Vagina (tissue), 2 donors: ENCODE measurements around the gene SLFNL1. TPM values are rescaled to one million over a fixed set of nuclear protein-coding genes. Genes with fewer than 3 reads are reported as not detected.

Experiments used
- DNase-seq, 2 donors: peaks; one replicate each; pipeline ENCODE4 v3.0.0-alpha.2; 2017; ENCODE audit errors: extremely low spot score in 2 of 2
- H3K27ac ChIP-seq: fragments of 200-600 bp; sonication (generic); one replicate; pipeline ENCODE4 v1.5.1; 2019
- H3K27me3 ChIP-seq: fragments of 200-600 bp; sonication (generic); one replicate; pipeline ENCODE4 v1.5.1; 2019
- H3K36me3 ChIP-seq, 2 donors: fragments of 200-600 bp; sonication (generic); one replicate each; pipeline ENCODE4 v1.5.1; 2017 to 2019
- H3K4me1 ChIP-seq: fragments of 200-600 bp; sonication (generic); one replicate; pipeline ENCODE4 v1.5.1; 2019
- H3K4me3 ChIP-seq, 2 donors: fragments of 200-600 bp; sonication (generic); 1 replicate in 1 of 2; 2 replicates in 1 of 2; pipeline ENCODE4 v1.5.1; 2016 to 2019
- H3K9me3 ChIP-seq: fragments of 200-600 bp; sonication (generic); one replicate; pipeline ENCODE4 v1.5.1; 2019
- POLR2A ChIP-seq, 2 donors: fragments of 450-650 bp; IDR thresholded peaks; one replicate each; pipeline ENCODE4 v1.6.1; 2017; ENCODE audit warnings: antibody characterized with exemption in 2 of 2, mild to moderate bottlenecking in 2 of 2, moderate library complexity in 2 of 2
- POLR2AphosphoS5 ChIP-seq, 2 donors: sonication (generic); formaldehyde crosslinking; IDR thresholded peaks; one replicate each; pipeline ENCODE4 v1.9.0; 2017; ENCODE audit warnings: antibody characterized with exemption in 2 of 2, mild to moderate bottlenecking in 2 of 2, low read depth in 1 of 2; ENCODE audit not compliant: insufficient read depth in 1 of 2
- intact Hi-C: fragments of 100-400 bp; cut with DNase I; formaldehyde crosslinking; loops from one replicate; pipeline ENCODE4 v1.15.1; 2023
- total RNA-seq: library from RNA; depleted of rRNA; stranded (reverse); fragments of >200 nt; gene quantifications from one replicate; pipeline ENCODE4 v1.2.3, GENCODE V29; 2016
- TF ChIP-seq, protein P1 (sequence below), 3 experiments: fragments of 450-650 bp in 2 of 3; fragments of 200-600 bp in 1 of 3; sonication (generic) in 1 of 3; IDR thresholded peaks; one replicate each; pipeline ENCODE4 v1.5.1; 2017 to 2019; ENCODE audit warnings: antibody characterized with exemption in 3 of 3, mild to moderate bottlenecking in 2 of 3, moderate library complexity in 2 of 3

The SLFNL1 gene
- total RNA-seq, 1 donor from 2014 or later: 1.2 TPM

DNA sequence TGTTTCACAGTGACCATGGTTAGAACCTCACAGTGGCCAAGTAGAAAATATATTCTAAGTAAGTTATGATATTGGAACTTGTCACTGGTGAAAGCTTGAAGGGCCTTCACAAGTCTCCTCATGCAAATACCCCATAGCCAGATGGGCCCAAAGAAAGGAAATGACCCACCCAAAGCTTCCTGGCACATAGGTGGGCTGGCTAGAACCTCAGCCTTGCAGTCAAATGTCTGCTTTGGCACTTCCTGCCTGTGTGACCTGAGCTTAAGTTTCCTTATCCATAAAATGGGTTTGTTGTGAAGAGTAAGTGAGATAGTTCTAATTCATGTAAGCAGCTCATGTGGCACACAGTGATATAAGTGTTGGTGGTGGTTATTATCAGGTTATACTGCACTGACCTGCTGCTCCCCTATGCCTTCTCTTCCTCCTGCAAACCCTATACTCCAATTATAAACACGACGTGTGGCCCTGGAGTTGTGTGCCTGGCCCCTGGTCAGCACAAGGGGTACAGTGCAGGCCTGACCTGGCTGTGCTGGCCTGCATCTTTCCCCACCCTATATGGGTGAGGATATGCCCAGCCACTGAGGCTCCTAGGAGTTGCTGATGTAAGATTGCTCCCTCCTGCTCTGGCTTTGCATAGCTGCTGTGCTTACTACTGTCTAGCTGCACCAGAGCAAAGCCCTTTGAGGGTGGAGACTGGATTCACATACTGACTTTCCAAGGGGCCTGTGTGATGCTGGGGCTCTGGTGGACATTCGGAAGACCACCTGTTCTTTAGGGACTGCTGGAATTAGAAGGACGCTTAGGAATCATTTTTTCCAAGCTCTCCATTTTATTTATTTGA, 4.7 kb upstream of the SLFNL1 start:
- Histone ChIP-seq H3K36me3 (peaks cover 0 to 34% of the 10 kb centered on the region in 2 donors), H3K4me3 (no peak overlapping the region), H3K9me3 (no peaks in the 10 kb centered on the region), H3K4me1 (no peaks in the 10 kb centered on the region), H3K27me3 (no peaks in the 10 kb centered on the region), H3K27ac (no peak overlapping the region)
- intact Hi-C loops: no loop called here
- no peak for TF ChIP-seq POLR2A (IDR thresholded peaks at IDR 0.05)
- no peak for TF ChIP-seq POLR2AphosphoS5 (IDR thresholded peaks at IDR 0.05; ENCODE audit: insufficient read depth in 1 of 2, low read depth in 1 of 2)
- TF ChIP-seq, protein P1, sequence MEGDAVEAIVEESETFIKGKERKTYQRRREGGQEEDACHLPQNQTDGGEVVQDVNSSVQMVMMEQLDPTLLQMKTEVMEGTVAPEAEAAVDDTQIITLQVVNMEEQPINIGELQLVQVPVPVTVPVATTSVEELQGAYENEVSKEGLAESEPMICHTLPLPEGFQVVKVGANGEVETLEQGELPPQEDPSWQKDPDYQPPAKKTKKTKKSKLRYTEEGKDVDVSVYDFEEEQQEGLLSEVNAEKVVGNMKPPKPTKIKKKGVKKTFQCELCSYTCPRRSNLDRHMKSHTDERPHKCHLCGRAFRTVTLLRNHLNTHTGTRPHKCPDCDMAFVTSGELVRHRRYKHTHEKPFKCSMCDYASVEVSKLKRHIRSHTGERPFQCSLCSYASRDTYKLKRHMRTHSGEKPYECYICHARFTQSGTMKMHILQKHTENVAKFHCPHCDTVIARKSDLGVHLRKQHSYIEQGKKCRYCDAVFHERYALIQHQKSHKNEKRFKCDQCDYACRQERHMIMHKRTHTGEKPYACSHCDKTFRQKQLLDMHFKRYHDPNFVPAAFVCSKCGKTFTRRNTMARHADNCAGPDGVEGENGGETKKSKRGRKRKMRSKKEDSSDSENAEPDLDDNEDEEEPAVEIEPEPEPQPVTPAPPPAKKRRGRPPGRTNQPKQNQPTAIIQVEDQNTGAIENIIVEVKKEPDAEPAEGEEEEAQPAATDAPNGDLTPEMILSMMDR (IDR thresholded peaks at IDR 0.05): no peak
- no peak for DNase-seq

DNA sequence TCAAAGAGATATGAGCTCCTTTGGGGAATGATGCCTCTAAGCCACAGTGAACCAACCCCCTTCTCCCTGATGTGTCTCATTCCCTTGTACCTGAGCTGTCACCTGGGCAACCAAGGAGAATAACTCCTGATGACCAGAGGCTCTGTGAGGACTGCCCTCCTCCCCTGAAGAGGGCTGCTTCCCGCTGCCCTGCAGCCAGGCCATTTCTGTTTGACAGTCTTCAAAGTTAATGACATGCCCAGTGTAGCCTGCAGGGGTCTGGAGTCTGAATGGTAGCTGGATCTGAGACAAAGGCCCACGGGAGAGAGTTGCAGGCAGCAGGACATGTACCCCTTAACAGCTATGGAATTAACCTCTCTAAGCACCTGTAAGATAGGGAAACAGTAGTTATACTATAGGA, 3.4 kb upstream of the SLFNL1 start:
- intact Hi-C loops: no loop called here
- Histone ChIP-seq H3K36me3 (peaks cover 0 to 22% of the 10 kb centered on the region in 2 donors), H3K9me3 (no peaks in the 10 kb centered on the region), H3K27ac (no peak overlapping the region), H3K27me3 (no peaks in the 10 kb centered on the region), H3K4me1 (no peaks in the 10 kb centered on the region), H3K4me3 (no peak overlapping the region)
- DNase-seq: no peak
- TF ChIP-seq, protein P1 (IDR thresholded peaks at IDR 0.05): no peak
- TF ChIP-seq POLR2A (IDR thresholded peaks at IDR 0.05) (no peak), POLR2AphosphoS5 (IDR thresholded peaks at IDR 0.05; ENCODE audit: insufficient read depth in 1 of 2, low read depth in 1 of 2) (no peak)

DNA sequence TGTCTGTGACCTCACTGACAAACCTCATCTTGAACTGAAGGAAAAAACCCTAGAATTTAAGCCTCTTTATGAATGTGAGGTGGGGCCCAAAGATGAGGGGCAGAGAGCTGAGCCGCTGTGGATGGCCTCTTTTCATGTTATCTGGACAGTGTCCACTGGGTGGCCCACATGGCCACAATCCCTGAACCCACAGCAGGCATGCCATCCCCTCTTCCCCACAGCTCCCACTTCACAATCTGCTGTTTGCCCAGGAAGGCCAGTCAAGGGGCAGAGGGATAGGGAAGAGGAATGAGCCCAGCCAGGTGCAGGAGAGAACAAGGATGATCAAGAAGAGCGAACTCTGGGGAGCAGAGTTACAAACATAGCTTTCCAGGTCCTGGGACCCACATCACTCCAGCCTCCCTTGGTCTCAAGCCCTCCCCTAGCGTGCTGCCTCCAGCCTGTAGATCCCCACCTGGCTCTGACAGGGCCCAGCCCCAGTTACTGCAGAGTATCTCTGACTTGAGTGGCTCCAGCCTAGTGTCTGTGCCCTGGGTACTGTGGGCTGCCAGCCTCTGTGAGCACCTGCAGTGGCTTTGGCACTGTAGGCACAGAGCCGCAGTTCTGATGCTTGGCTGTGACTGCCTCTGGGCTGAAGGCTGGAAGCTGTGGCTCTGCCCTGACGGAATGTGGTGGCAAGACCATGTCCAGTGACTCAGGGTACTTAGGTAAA, 1.9 kb upstream of the SLFNL1 start:
- Histone ChIP-seq H3K27me3 (no peaks in the 10 kb centered on the region), H3K9me3 (no peaks in the 10 kb centered on the region), H3K36me3 (peaks cover 0 to 8% of the 10 kb centered on the region in 2 donors), H3K27ac (no peak overlapping the region), H3K4me3 (no peak overlapping the region), H3K4me1 (no peaks in the 10 kb centered on the region)
- TF ChIP-seq, protein P1 (IDR thresholded peaks at IDR 0.05): peak in 1 of 3 experiments; percentile 8
- no peak for TF ChIP-seq POLR2A (IDR thresholded peaks at IDR 0.05)
- intact Hi-C loops: no loop called here
- no peak for DNase-seq

DNA sequence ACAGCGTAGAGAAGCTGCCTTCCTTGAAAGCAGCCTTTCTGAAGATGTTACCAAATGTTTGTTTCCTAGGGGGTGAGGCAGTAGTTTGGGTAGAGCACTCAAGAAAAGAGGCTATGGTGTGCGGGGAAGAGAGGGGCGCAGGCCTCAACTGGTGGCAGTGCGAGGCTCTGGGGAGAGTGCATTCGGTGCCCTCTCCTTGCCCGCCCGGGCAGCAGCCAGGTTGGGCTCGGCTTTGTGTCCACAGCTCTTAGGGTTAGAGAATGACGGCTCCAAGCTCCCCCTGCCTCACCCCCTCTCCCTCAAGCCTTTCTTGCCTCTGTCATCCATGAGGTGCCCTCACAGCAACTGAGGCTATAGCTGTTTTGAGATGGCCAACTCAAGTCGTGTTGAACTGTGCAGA, 899 bp upstream of the SLFNL1 start:
- DNase-seq: no peak
- Histone ChIP-seq H3K9me3 (no peaks in the 10 kb centered on the region), H3K27me3 (no peaks in the 10 kb centered on the region), H3K36me3 (no peaks in the 10 kb centered on the region), H3K4me1 (no peaks in the 10 kb centered on the region), H3K4me3 (no peak overlapping the region), H3K27ac (no peak overlapping the region)
- intact Hi-C loops: no loop called here
- TF ChIP-seq POLR2A (IDR thresholded peaks at IDR 0.05) (no peak), POLR2AphosphoS5 (IDR thresholded peaks at IDR 0.05; ENCODE audit: insufficient read depth in 1 of 2, low read depth in 1 of 2) (no peak)
- TF ChIP-seq, protein P1 (IDR thresholded peaks at IDR 0.05): no peak

DNA sequence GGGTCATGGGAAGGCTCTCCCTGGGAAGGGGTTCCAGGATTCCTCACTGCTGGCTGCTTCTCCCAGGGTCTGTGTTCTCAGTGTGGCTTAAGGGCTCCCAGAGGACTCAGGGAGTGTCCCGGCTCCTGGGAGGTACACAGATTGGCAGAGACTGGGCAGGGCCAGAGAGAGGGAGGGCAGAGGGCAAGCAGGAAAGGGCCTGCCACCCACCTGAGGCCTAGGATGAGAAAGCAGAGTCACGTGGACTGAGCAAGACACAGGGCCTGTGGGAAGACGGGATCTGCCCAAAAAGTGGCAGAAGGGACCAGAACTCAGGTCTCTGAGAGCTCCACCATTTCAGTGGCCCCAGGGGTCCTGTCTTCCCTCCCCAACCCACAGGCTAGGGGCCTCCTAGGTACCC, 871 bp downstream of the SLFNL1 start:
- TF ChIP-seq POLR2A (IDR thresholded peaks at IDR 0.05) (no peak), POLR2AphosphoS5 (IDR thresholded peaks at IDR 0.05; ENCODE audit: insufficient read depth in 1 of 2, low read depth in 1 of 2) (no peak)
- TF ChIP-seq, protein P1 (IDR thresholded peaks at IDR 0.05): no peak
- Histone ChIP-seq H3K4me1 (no peaks in the 10 kb centered on the region), H3K27me3 (no peaks in the 10 kb centered on the region), H3K27ac (no peak overlapping the region), H3K4me3 (no peak overlapping the region), H3K36me3 (no peaks in the 10 kb centered on the region), H3K9me3 (no peaks in the 10 kb centered on the region)
- intact Hi-C loops: no loop called here
- no peak for DNase-seq
